T-cell (primary cell): ENCODE measurements around the gene COPA. TPM values are rescaled to one million over a fixed set of nuclear protein-coding genes. Genes with fewer than 3 reads are reported as not detected.

Experiments used
- ATAC-seq, 4 experiments: fragments of 200-7000 bp in 3 of 4; fragments of 150-1000 bp in 1 of 4; cut with Tn5 transposase; replicated peaks in 1 of 4; 1 replicate in 3 of 4; 2 replicates in 1 of 4; pipeline ENCODE4 v1.10.0; 2021; ENCODE audit warnings: moderate library complexity in 3 of 4, mild to moderate bottlenecking in 2 of 4, moderate number of reproducible peaks in 1 of 4
- CTCF ChIA-PET, 2 donors: fragments of 300-600 bp; sonication (Branson Sonifier 250); formaldehyde crosslinking; loops; one replicate each; lab custom pipeline; 2022; ENCODE audit warnings: antibody characterized with exemption in 2 of 2; lab: Charles Lee
- POLR2A ChIA-PET, 2 donors: fragments of 300-600 bp; sonication (Branson Sonifier 250); formaldehyde crosslinking; loops; one replicate each; lab custom pipeline; 2022; ENCODE audit warnings: antibody characterized with exemption in 2 of 2; lab: Charles Lee
- DNase-seq, 35 experiments: peaks; one replicate each; pipeline versions ENCODE4 v3.0.0 to v3.0.0-alpha.2; 2013 to 2023
- H3K27ac ChIP-seq: one replicate; pipeline ENCODE4 v1.5.1; 2013; ENCODE audit warnings: low read length
- H3K27me3 ChIP-seq, 2 experiments: replicated peaks in 1 of 2; 1 replicate in 1 of 2; 2 replicates in 1 of 2; pipeline versions ENCODE4 v1.6.1 to v1.7.0; 2013; ENCODE audit warnings: low read length in 1 of 2, mixed read lengths in 1 of 2; ENCODE audit not compliant: control insufficient read depth in 2 of 2, insufficient read depth in 2 of 2; ENCODE audit errors: extremely low read depth in 1 of 2
- H3K36me3 ChIP-seq, 2 donors: 1 replicate in 1 of 2; 2 replicates in 1 of 2; pipeline versions ENCODE4 v1.6.1 to v1.7.0; 2013; ENCODE audit warnings: low read length in 1 of 2; ENCODE audit not compliant: control insufficient read depth in 2 of 2, insufficient read depth in 1 of 2; ENCODE audit errors: extremely low read depth in 1 of 2
- H3K4me1 ChIP-seq, 2 experiments: 1 replicate in 1 of 2; 2 replicates in 1 of 2; pipeline versions ENCODE4 v1.6.1 to v1.7.0; 2013; ENCODE audit warnings: low read length in 2 of 2, mixed read lengths in 1 of 2; ENCODE audit not compliant: insufficient read depth in 2 of 2, control insufficient read depth in 1 of 2; ENCODE audit errors: extremely low read depth in 1 of 2
- H3K4me3 ChIP-seq, 2 donors: 1 replicate in 1 of 2; 2 replicates in 1 of 2; pipeline versions ENCODE4 v1.5.1 to v1.7.0; 2013; ENCODE audit warnings: mild to moderate bottlenecking in 2 of 2, low read length in 1 of 2, moderate library complexity in 1 of 2; ENCODE audit not compliant: control insufficient read depth in 1 of 2; ENCODE audit errors: extremely low read depth in 1 of 2
- H3K9me3 ChIP-seq: 2 replicates; pipeline ENCODE4 v1.7.0; 2013
- H3K27ac Mint-ChIP-seq, 2 donors: one replicate each; pipeline ENCODE4 v1.8.0; 2020 to 2021; ENCODE audit warnings: mild to moderate bottlenecking in 2 of 2, mixed read lengths in 2 of 2
- H3K27me3 Mint-ChIP-seq, 2 donors: one replicate each; pipeline ENCODE4 v1.8.0; 2021 to 2022; ENCODE audit warnings: mixed read lengths in 2 of 2
- H3K36me3 Mint-ChIP-seq: one replicate; pipeline ENCODE4 v1.8.0; 2021; ENCODE audit warnings: mixed read lengths
- H3K4me1 Mint-ChIP-seq, 3 donors: one replicate each; pipeline ENCODE4 v1.8.0; 2020 to 2022; ENCODE audit warnings: mixed read lengths in 3 of 3, mild to moderate bottlenecking in 1 of 3
- H3K4me3 Mint-ChIP-seq, 3 donors: one replicate each; pipeline ENCODE4 v1.8.0; 2020 to 2022; ENCODE audit warnings: mild to moderate bottlenecking in 3 of 3, mixed read lengths in 3 of 3, moderate library complexity in 3 of 3
- H3K9me3 Mint-ChIP-seq, 3 donors: one replicate each; pipeline ENCODE4 v1.8.0; 2020 to 2022; ENCODE audit warnings: mixed read lengths in 3 of 3
- WGBS: methylation state at CpG from one replicate; pipeline ENCODE4 v1.1.5; 2013; ENCODE audit warnings: missing lambda C conversion rate; ENCODE audit not compliant: insufficient coverage; 5-methylcytosine and 5-hydroxymethylcytosine counted together
- total RNA-seq, 35 experiments: library from RNA in 6 of 35; stranded (reverse) in 6 of 35; fragments of 120-200 nt in 1 of 35; gene quantifications; one replicate each; pipeline versions ENCODE4 v1.2.1 to v1.2.4 and lab custom pipeline; 2013 to 2026

COPA gene
- total RNA-seq, 5 donors from 2014 or later (not counting 1 experiment from before 2014, with no cell fraction given), result 106 to 126 (median 111) TPM

- H3K36me3 ChIP-seq, result peaks cover 0 to 8% of the 10 kb centered on the region in 2 donors
- no peaks in the 10 kb centered on the region for H3K27me3 Mint-ChIP-seq
- H3K9me3 ChIP-seq, result no peaks in the 10 kb centered on the region
- no peak overlapping the region for H3K4me3 ChIP-seq
- no peaks in the 10 kb centered on the region for H3K9me3 Mint-ChIP-seq
- H3K4me1 ChIP-seq, result peaks cover 13 to 17% of the 10 kb centered on the region in 2 experiments
- DNase-seq (no peak), ATAC-seq (no peak)
- no peak overlapping the region for H3K4me3 Mint-ChIP-seq
- H3K27ac Mint-ChIP-seq, result no peak overlapping the region
- no peak overlapping the region for H3K27ac ChIP-seq
- peaks cover 34 to 56% (median 50%) of the 10 kb centered on the region in 3 donors for H3K4me1 Mint-ChIP-seq
- H3K27me3 ChIP-seq, result no peaks in the 10 kb centered on the region
- CTCF ChIA-PET, result interaction anchor here (0.6 to 1.2 kb wide), 3 partner anchors 28 to 147 kb away, joined by 3 to 5 read pairs (median 3); no protein-coding TSS in a partner anchor
- peaks cover 10% of the 10 kb centered on the region for H3K36me3 Mint-ChIP-seq
- WGBS, result 100% methylated on average over 2 of the region's 6 CpGs
- POLR2A ChIA-PET, result no interaction called here
Measured at GRCh38 chr1:160257411-160258015, 85.5 kb downstream of the COPA start.

GRCh38 chr1:160256396-160257046 is 86.5 kb downstream of the COPA start:
- peaks cover 13 to 17% of the 10 kb centered on the region in 2 experiments for H3K4me1 ChIP-seq
- H3K4me3 ChIP-seq, result no peak overlapping the region
- no peak for DNase-seq
- Mint-ChIP-seq H3K4me3 (no peak overlapping the region), H3K36me3 (peaks cover 10% of the 10 kb centered on the region), H3K27ac (peak overlapping the region in 1 of 2 donors; percentile 28), H3K9me3 (no peaks in the 10 kb centered on the region), H3K4me1 (peaks cover 38 to 57% (median 56%) of the 10 kb centered on the region in 3 donors), H3K27me3 (no peaks in the 10 kb centered on the region)
- no peak for ATAC-seq
- H3K36me3 ChIP-seq, result peaks cover 0 to 8% of the 10 kb centered on the region in 2 donors
- H3K27me3 ChIP-seq, result no peaks in the 10 kb centered on the region
- H3K9me3 ChIP-seq, result no peaks in the 10 kb centered on the region
- POLR2A ChIA-PET, result no interaction called here
- no peak overlapping the region for H3K27ac ChIP-seq
- CTCF ChIA-PET, result interaction anchor here in 1 of 2 donors (1.1 to 1.2 kb wide), 2 partner anchors 29 to 35 kb away, joined by 3 to 5 read pairs; no protein-coding TSS in a partner anchor
- 20% methylated on average over 1 of the region's 3 CpGs for WGBS

- 100% methylated on average over 4 of the region's 4 CpGs for WGBS
- H3K27ac Mint-ChIP-seq, result peak overlapping the region in 1 of 2 donors; percentile 28
- H3K27me3 Mint-ChIP-seq, result no peaks in the 10 kb centered on the region
- CTCF ChIA-PET, result no interaction called here
- Histone ChIP-seq H3K27me3 (no peaks in the 10 kb centered on the region), H3K36me3 (peaks cover 0 to 8% of the 10 kb centered on the region in 2 donors), H3K9me3 (no peaks in the 10 kb centered on the region), H3K4me3 (no peak overlapping the region), H3K4me1 (peaks cover 8 to 13% of the 10 kb centered on the region in 2 experiments), H3K27ac (no peak overlapping the region)
- ATAC-seq (no peak), DNase-seq (no peak)
- H3K4me3 Mint-ChIP-seq, result no peak overlapping the region
- POLR2A ChIA-PET, result no interaction called here
- no peaks in the 10 kb centered on the region for H3K9me3 Mint-ChIP-seq
- H3K36me3 Mint-ChIP-seq, result peaks cover 10% of the 10 kb centered on the region
- H3K4me1 Mint-ChIP-seq, result peaks cover 38 to 54% (median 54%) of the 10 kb centered on the region in 3 donors
Measured at GRCh38 chr1:160255781-160256300, 87.2 kb downstream of the COPA start.

- Mint-ChIP-seq H3K9me3 (no peaks in the 10 kb centered on the region), H3K4me3 (no peak overlapping the region), H3K27me3 (no peaks in the 10 kb centered on the region), H3K36me3 (peaks cover 6% of the 10 kb centered on the region), H3K4me1 (peaks cover 22 to 25% (median 23%) of the 10 kb centered on the region in 3 donors), H3K27ac (peak overlapping the region; percentile 3 to 67)
- Histone ChIP-seq H3K9me3 (no peaks in the 10 kb centered on the region), H3K27ac (no peak overlapping the region), H3K4me1 (no peaks in the 10 kb centered on the region), H3K36me3 (peaks cover 0 to 6% of the 10 kb centered on the region in 2 donors), H3K4me3 (no peak overlapping the region), H3K27me3 (no peaks in the 10 kb centered on the region)
- ChIA-PET POLR2A (interaction anchor here (0.5 to 1.6 kb wide), 6 partner anchors 9 to 41 kb away, joined by 3 to 15 read pairs (median 4); partner anchors contain the start of gene DCAF8 (in 1 of the 2)), CTCF (interaction anchor here (0.6 to 2.7 kb wide), 36 partner anchors 9 to 173 kb away, joined by 3 to 43 read pairs (median 4); partner anchors contain the start of genes CASQ1 (in 1 of the 2), DCAF8 (in 1 of the 2) and PEX19 (in 1 of the 2))
- DNase-seq (peak; percentile 6 to 76 (median 55)), ATAC-seq (peak; percentile 86 to 98 (median 90))
- 69% methylated on average over 2 of the region's 5 CpGs for WGBS
Measured at GRCh38 chr1:160251687-160252526, 91.1 kb downstream of the COPA start.

GRCh38 chr1:160251011-160251410 is 92.0 kb downstream of the COPA start:
- Mint-ChIP-seq H3K27ac (no peak overlapping the region), H3K4me1 (peaks cover 19 to 26% (median 21%) of the 10 kb centered on the region in 3 donors), H3K36me3 (peaks cover 6% of the 10 kb centered on the region), H3K27me3 (no peaks in the 10 kb centered on the region), H3K9me3 (no peaks in the 10 kb centered on the region), H3K4me3 (no peak overlapping the region)
- H3K4me1 ChIP-seq, result no peaks in the 10 kb centered on the region
- peaks cover 0 to 3% of the 10 kb centered on the region in 2 donors for H3K36me3 ChIP-seq
- DNase-seq (no peak), ATAC-seq (no peak)
- no peaks in the 10 kb centered on the region for H3K27me3 ChIP-seq
- H3K9me3 ChIP-seq, result no peaks in the 10 kb centered on the region
- H3K4me3 ChIP-seq, result no peak overlapping the region
- no peak overlapping the region for H3K27ac ChIP-seq
- CTCF ChIA-PET, result interaction anchor here (0.6 to 2.7 kb wide), 8 partner anchors 9 to 165 kb away, joined by 3 to 24 read pairs (median 4); no protein-coding TSS in a partner anchor
- POLR2A ChIA-PET, result interaction anchor here (0.5 to 1.6 kb wide), 3 partner anchors 10 to 13 kb away, joined by 3 to 8 read pairs (median 4); no protein-coding TSS in a partner anchor
